GM12878 (cell line): ENCODE measurements around the gene SNW1. TPM values are rescaled to one million over a fixed set of nuclear protein-coding genes. Genes with fewer than 3 reads are reported as not detected.
A peak's percentile ranks its signal among the peaks of the same experiment; 100 is the strongest.

Experiments
- ATAC-seq: fragments of 200-7000 bp; cut with Tn5 transposase; 3 replicates; pipeline ENCODE4 v1.9.1; 2020; ENCODE audit warnings: mild to moderate bottlenecking, moderate library complexity
- BruUV-seq: library from RNA; stranded (reverse); fragments of 400-500 nt; replicated peaks from 2 replicates; lab custom pipeline; 2021; lab: Mats Ljungman, UMichigan
- CTCF ChIA-PET: fragments of 300-600 bp; sonication (Branson Sonifier 250); formaldehyde crosslinking; extraction: SDS; loops from one replicate; lab custom pipeline; 2021; ENCODE audit warnings: inconsistent platforms; lab: Yijun Ruan, JAX
- POLR2A ChIA-PET: fragments of 350-600 bp; formaldehyde crosslinking; extraction: SDS; loops from one replicate; lab custom pipeline; 2021; ENCODE audit warnings: inconsistent platforms; lab: Charles Lee
- RAD21 ChIA-PET: fragments of 300-600 bp; sonication (Branson Sonifier 250); formaldehyde crosslinking; loops from one replicate; lab custom pipeline; 2023; ENCODE audit warnings: antibody characterized with exemption; ENCODE audit not compliant: unreplicated experiment; lab: Charles Lee
- SMC1A ChIA-PET: fragments of 300-600 bp; sonication (Branson Sonifier 250); formaldehyde crosslinking; loops from one replicate; lab custom pipeline; 2023; ENCODE audit not compliant: unreplicated experiment, uncharacterized antibody; lab: Charles Lee
- DNase-seq: peaks from one replicate; pipeline ENCODE4 v3.0.0-alpha.2; 2011; ENCODE audit warnings: low read depth, low spot score
- FAIRE-seq: peaks from 3 replicates; lab custom pipeline; 2011; peaks lifted over from hg19 to GRCh38; lab: Jason Lieb, UNC
- H2AFZ ChIP-seq: 2 replicates; pipeline ENCODE4 v1.6.0; 2011; ENCODE audit warnings: low read depth, low read length, control low read depth; ENCODE audit not compliant: control insufficient read depth
- H3K27ac ChIP-seq: 2 replicates; pipeline ENCODE4 v1.5.1; 2011; ENCODE audit warnings: control low read depth; ENCODE audit not compliant: control insufficient read depth, insufficient read depth
- H3K27me3 ChIP-seq, 2 experiments: replicated peaks in 1 of 2; 2 replicates each; pipeline versions ENCODE4 v1.6.0 to v1.6.1; 2011; ENCODE audit warnings: low read length in 1 of 2; ENCODE audit not compliant: control insufficient read depth in 2 of 2, insufficient read depth in 2 of 2
- H3K36me3 ChIP-seq, 2 experiments: 2 replicates each; pipeline ENCODE4 v1.5.1; 2011; ENCODE audit warnings: low read length in 1 of 2; ENCODE audit not compliant: control insufficient read depth in 2 of 2, insufficient read depth in 2 of 2
- H3K4me1 ChIP-seq: 2 replicates; pipeline ENCODE4 v1.6.1; 2011; ENCODE audit warnings: mild to moderate bottlenecking, low read length, moderate library complexity, mixed read lengths; ENCODE audit not compliant: control insufficient read depth, insufficient read depth
- H3K4me2 ChIP-seq: 2 replicates; pipeline ENCODE4 v1.6.0; 2011; ENCODE audit warnings: control low read depth; ENCODE audit not compliant: control insufficient read depth, insufficient read depth
- H3K4me3 ChIP-seq: fragments of 200-600 bp; sonication (generic); 2 replicates; pipeline ENCODE4 v1.5.1; 2016
- H3K79me2 ChIP-seq: 2 replicates; pipeline ENCODE4 v1.6.0; 2011; ENCODE audit warnings: low read length; ENCODE audit not compliant: control insufficient read depth, insufficient read depth
- H3K9ac ChIP-seq: 2 replicates; pipeline ENCODE4 v1.8.0; 2011; ENCODE audit warnings: low read length, control low read depth, mixed read lengths; ENCODE audit not compliant: control insufficient read depth, insufficient read depth
- H3K9me3 ChIP-seq: replicated peaks from 3 replicates; pipeline ENCODE4 v1.5.1; 2011; ENCODE audit warnings: mild to moderate bottlenecking, low read length; ENCODE audit not compliant: control insufficient read depth, insufficient read depth
- H4K20me1 ChIP-seq: 2 replicates; pipeline ENCODE4 v1.6.0; 2011; ENCODE audit not compliant: control insufficient read depth, insufficient read depth
- BRCA1 ChIP-seq: IDR thresholded peaks from 2 replicates; pipeline ENCODE4 v1.6.1; 2011; ENCODE audit warnings: low read depth, low read length, improper control_type of control experiment
- CREM ChIP-seq: IDR thresholded peaks from 2 replicates; pipeline ENCODE4 v1.6.1; 2014; ENCODE audit warnings: antibody characterized with exemption, low read depth
- ESRRA ChIP-seq: IDR thresholded peaks from 2 replicates; pipeline ENCODE4 v1.6.1; 2012; ENCODE audit warnings: mild to moderate bottlenecking, low read length, improper control_type of control experiment
- MYC ChIP-seq: IDR thresholded peaks from 2 replicates; pipeline ENCODE4 v1.6.1; 2011; ENCODE audit warnings: mild to moderate bottlenecking, low read length, moderate library complexity, inconsistent platforms; ENCODE audit not compliant: insufficient read depth, insufficient replicate concordance, insufficient read length, severe bottlenecking
- NFXL1 ChIP-seq: fragments of 450-650 bp; IDR thresholded peaks from 2 replicates; pipeline ENCODE4 v1.6.1; 2017; ENCODE audit warnings: antibody characterized with exemption, mild to moderate bottlenecking, borderline replicate concordance
- NR2C1 ChIP-seq: fragments of 450-650 bp; IDR thresholded peaks from 2 replicates; pipeline ENCODE4 v1.6.1; 2017; ENCODE audit warnings: antibody characterized with exemption, mild to moderate bottlenecking, moderate library complexity
- NRF1 ChIP-seq: conservative IDR thresholded peaks from 2 replicates; pipeline ENCODE4 v1.6.1; 2011; ENCODE audit warnings: mild to moderate bottlenecking, low read depth, low read length, improper control_type of control experiment
- PAX5 ChIP-seq: IDR thresholded peaks from 2 replicates; pipeline ENCODE4 v1.6.1; 2011; ENCODE audit warnings: low read depth, low read length, borderline replicate concordance
- RAD21 ChIP-seq: IDR thresholded peaks from 2 replicates; pipeline ENCODE4 v1.6.1; 2011; ENCODE audit warnings: mild to moderate bottlenecking, low read depth, low read length, moderate library complexity; ENCODE audit not compliant: insufficient read depth
- WGBS: methylation state at CpG from one replicate; pipeline ENCODE4 v1.1.6; 2016; ENCODE audit warnings: low lambda C conversion rate; ENCODE audit not compliant: insufficient replicate concordance, insufficient coverage; ENCODE audit errors: missing lambda C conversion rate; 5-methylcytosine and 5-hydroxymethylcytosine counted together
- in situ Hi-C: fragments of 300-500 bp; cut with MboI; formaldehyde crosslinking; loops from 9 replicates; pipeline ENCODE4 v1.14.3; 2018; ENCODE audit warnings: mixed read lengths
- intact Hi-C: fragments of 100-400 bp; cut with micrococcal nuclease; formaldehyde crosslinking; loops from one replicate; pipeline ENCODE4 v1.14.2; 2022; ENCODE audit not compliant: unreplicated experiment
- polyA plus RNA-seq, 11 experiments: library from polyadenylated mRNA; depleted of rRNA in 4 of 11; unstranded in 6 of 11; stranded (reverse) in 5 of 11; fragments of >200 nt; fragmentation: Nextera tagmentation in 4 of 11; fragmentation: Illumina TruSeq in 1 of 11; extraction: Ambion mirVana in 4 of 11; extraction: Trizol in 1 of 11; gene quantifications; 1 replicate in 1 of 11; 2 replicates in 10 of 11; pipeline versions ENCODE4 v1.2.1 to v1.2.3, GENCODE V29; 2011 to 2016; ENCODE audit warnings: inconsistent platforms in 2 of 11, missing spikeins in 2 of 11, low read depth in 1 of 11
- total RNA-seq, 4 experiments: library from RNA; depleted of rRNA in 3 of 4; stranded (reverse); fragments of >200 nt in 3 of 4; fragmentation: Illumina TruSeq in 1 of 4; extraction: Trizol in 1 of 4; gene quantifications; 2 replicates each; pipeline versions ENCODE4 v1.2.1 to v1.2.3, GENCODE V29; 2013 to 2021
- TF ChIP-seq, protein P1 (sequence below): fragments of 150-350 bp; IDR thresholded peaks from 2 replicates; pipeline ENCODE4 v1.6.1; 2016; ENCODE audit warnings: low read depth, low read length
- TF ChIP-seq, protein P2 (sequence below): fragments of 450-650 bp; formaldehyde crosslinking; IDR thresholded peaks from 2 replicates; pipeline ENCODE4 v1.4.0; 2022; ENCODE audit warnings: mild to moderate bottlenecking, moderate library complexity

Gene SNW1
- total and polyA plus RNA-seq, 10 of the 15 experiments (the other 5 are each of a cell fraction or from before 2014, with no cell fraction given) = 56.6 to 109 (median 75.7) TPM

DNA sequence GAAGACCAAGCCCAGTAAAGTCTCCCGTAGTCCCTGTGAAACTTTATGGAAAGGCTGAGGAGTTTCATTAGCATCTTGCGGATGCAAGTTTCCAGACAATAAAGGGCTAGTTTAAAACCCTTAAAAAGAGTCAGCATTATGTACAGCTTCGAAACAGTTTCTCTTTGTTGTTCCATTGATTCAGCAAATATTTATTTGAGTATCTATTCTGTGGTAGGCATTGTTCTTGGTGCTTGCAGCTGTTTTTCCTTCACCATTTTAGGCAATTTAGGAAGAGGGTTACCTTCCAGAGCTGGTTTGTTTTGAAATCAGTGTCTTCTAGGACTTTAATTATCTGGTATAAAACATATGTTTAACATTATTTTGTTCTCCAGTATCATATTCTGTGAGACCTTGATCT is 51.5 kb downstream of the SNW1 start (continued):
- TF ChIP-seq, protein P1, sequence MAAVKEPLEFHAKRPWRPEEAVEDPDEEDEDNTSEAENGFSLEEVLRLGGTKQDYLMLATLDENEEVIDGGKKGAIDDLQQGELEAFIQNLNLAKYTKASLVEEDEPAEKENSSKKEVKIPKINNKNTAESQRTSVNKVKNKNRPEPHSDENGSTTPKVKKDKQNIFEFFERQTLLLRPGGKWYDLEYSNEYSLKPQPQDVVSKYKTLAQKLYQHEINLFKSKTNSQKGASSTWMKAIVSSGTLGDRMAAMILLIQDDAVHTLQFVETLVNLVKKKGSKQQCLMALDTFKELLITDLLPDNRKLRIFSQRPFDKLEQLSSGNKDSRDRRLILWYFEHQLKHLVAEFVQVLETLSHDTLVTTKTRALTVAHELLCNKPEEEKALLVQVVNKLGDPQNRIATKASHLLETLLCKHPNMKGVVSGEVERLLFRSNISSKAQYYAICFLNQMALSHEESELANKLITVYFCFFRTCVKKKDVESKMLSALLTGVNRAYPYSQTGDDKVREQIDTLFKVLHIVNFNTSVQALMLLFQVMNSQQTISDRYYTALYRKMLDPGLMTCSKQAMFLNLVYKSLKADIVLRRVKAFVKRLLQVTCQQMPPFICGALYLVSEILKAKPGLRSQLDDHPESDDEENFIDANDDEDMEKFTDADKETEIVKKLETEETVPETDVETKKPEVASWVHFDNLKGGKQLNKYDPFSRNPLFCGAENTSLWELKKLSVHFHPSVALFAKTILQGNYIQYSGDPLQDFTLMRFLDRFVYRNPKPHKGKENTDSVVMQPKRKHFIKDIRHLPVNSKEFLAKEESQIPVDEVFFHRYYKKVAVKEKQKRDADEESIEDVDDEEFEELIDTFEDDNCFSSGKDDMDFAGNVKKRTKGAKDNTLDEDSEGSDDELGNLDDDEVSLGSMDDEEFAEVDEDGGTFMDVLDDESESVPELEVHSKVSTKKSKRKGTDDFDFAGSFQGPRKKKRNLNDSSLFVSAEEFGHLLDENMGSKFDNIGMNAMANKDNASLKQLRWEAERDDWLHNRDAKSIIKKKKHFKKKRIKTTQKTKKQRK = no peak

DNA sequence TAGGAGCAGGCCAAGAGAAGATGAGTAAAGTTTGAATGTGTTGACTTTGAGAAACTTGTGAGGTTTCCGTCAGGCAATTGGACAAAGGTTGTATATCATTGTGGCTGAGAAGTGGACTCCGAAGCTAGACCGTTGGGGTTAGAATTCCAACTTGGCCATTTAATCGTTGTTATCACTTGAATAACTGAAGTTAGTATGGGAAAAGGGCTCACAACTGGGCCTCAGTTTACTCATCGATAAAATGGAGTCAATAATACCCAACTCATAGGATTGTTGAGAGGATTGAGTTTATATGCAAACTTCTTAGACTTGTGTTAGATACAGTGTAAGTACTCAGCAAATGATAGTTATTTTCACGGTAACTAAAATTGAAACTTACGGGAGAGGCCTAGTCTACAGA is 52.2 kb downstream of the SNW1 start:
- intact Hi-C loops (loop anchor here (2.0 to 10.0 kb wide), 3 partner anchors 52 to 250 kb away; partner anchors contain the start of genes AHSA1, SNW1 and SPTLC2), in situ Hi-C loops (no loop called here)
- Histone ChIP-seq H3K79me2 (peaks cover 61% of the 10 kb centered on the region), H3K4me1 (peaks cover 7% of the 10 kb centered on the region), H3K4me2 (peak overlapping the region; percentile 87), H3K9ac (peak overlapping the region; percentile 96), H3K9me3 (no peaks in the 10 kb centered on the region), H3K36me3 (peaks cover 0 to 14% of the 10 kb centered on the region in 2 experiments; a peak in 3 of 4 replicates), H3K27me3 (no peaks in the 10 kb centered on the region), H2AFZ (peak overlapping the region; percentile 9; the same call in 1 of the 2 replicates), H3K4me3 (peak overlapping the region; percentile 92), H4K20me1 (no peaks in the 10 kb centered on the region; the same call in 1 of the 2 replicates), H3K27ac (peak overlapping the region; percentile 64)
- ChIA-PET SMC1A (interaction anchor here (1.1 to 4.0 kb wide), 3 partner anchors 10 to 249 kb away, joined by 3 to 16 read pairs (median 4); no protein-coding TSS in a partner anchor), RAD21 (interaction anchor here (1.2 kb wide), 1 partner anchor 252 kb away, joined by 3 read pairs; the partner anchor contains the start of gene VIPAS39), POLR2A (interaction anchor here (0.7 kb wide), 1 partner anchor 48 kb away, joined by 3 read pairs; no protein-coding TSS in a partner anchor), CTCF (interaction anchor here (1.1 to 3.4 kb wide), 2 partner anchors 250 to 393 kb away, joined by 3 to 31 read pairs; partner anchors contain the start of genes AHSA1 and VIPAS39)
- 3% methylated on average over 7 of the region's 7 CpGs for WGBS
- FAIRE-seq (no peak), DNase-seq (no peak), ATAC-seq (no peak)
- TSS peak; percentile 83 for BruUV-seq
- TF ChIP-seq, protein P1 = no peak
- no peak for TF ChIP-seq MYC
- no peak for TF ChIP-seq NR2C1
- TF ChIP-seq RAD21 = no peak
- no peak for TF ChIP-seq ESRRA
- TF ChIP-seq NRF1 = no peak
- TF ChIP-seq, protein P2, sequence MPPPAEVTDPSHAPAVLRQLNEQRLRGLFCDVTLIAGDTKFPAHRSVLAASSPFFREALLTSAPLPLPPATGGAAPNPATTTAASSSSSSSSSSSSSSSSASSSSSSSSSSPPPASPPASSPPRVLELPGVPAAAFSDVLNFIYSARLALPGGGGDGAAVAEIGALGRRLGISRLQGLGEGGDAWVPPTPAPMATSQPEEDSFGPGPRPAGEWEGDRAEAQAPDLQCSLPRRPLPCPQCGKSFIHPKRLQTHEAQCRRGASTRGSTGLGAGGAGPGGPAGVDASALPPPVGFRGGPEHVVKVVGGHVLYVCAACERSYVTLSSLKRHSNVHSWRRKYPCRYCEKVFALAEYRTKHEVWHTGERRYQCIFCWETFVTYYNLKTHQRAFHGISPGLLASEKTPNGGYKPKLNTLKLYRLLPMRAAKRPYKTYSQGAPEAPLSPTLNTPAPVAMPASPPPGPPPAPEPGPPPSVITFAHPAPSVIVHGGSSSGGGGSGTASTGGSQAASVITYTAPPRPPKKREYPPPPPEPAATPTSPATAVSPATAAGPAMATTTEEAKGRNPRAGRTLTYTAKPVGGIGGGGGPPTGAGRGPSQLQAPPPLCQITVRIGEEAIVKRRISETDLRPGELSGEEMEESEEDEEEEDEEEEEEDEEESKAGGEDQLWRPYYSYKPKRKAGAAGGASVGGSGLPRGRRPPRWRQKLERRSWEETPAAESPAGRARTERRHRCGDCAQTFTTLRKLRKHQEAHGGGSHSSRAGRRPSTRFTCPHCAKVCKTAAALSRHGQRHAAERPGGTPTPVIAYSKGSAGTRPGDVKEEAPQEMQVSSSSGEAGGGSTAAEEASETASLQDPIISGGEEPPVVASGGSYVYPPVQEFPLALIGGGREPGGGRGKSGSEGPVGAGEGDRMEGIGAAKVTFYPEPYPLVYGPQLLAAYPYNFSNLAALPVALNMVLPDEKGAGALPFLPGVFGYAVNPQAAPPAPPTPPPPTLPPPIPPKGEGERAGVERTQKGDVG (CRISPR knock-in tag) = no peak
- no peak for TF ChIP-seq BRCA1
- TF ChIP-seq NFXL1 = no peak; the same call in 1 of the 2 replicates
- TF ChIP-seq PAX5 = no peak
- TF ChIP-seq CREM = no peak
